IPS DF 19.7 (cell line): ENCODE measurements around the gene SEMA3D.

Experiments used
- DNase-seq: peaks from one replicate; pipeline ENCODE4 v3.0.0-alpha.2; 2013; ENCODE audit warnings: low read depth, low spot score

SEMA3D gene

GRCh38 chr7:85126383-85126782 is 60.5 kb downstream of the SEMA3D start:
- no peak for DNase-seq

GRCh38 chr7:85125651-85126131 is 61.2 kb downstream of the SEMA3D start:
- no peak for DNase-seq

GRCh38 chr7:85125176-85125575 is 61.7 kb downstream of the SEMA3D start:
- no peak for DNase-seq

- DNase-seq, result no peak
These were observed 66.9 kb downstream of the SEMA3D start for GRCh38 chr7:85119934-85120333.

GRCh38 chr7:85115862-85116261 is 71.0 kb downstream of the SEMA3D start:
- DNase-seq, result no peak

- DNase-seq, result no peak
These were observed 71.8 kb downstream of the SEMA3D start for GRCh38 chr7:85115006-85115405.

DNA sequence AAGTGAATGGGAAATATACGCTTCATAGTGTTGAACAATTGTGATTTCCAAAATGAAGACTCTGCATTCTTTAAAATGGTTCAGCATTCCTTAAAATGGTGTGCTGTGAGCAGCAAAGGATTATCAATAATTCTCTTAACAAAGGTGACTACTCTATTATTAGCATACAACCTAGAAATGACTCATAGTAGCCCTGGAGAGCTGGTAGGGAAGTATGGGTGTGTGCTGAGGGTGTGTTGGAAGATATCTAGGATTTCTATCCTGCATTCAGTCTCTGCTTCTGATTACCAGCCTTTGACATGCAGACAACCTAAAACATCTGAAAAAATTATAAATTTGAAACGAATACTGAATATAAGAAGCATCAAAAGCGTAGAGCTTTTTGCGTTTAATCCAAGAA is 72.5 kb downstream of the SEMA3D start:
- no peak for DNase-seq

- no peak for DNase-seq
These were observed 75.1 kb downstream of the SEMA3D start for GRCh38 chr7:85111761-85112160.

GRCh38 chr7:85106719-85107118 is 80.1 kb downstream of the SEMA3D start:
- DNase-seq, result no peak

- no peak for DNase-seq
These were observed 82.2 kb downstream of the SEMA3D start for GRCh38 chr7:85104432-85105205.

DNA sequence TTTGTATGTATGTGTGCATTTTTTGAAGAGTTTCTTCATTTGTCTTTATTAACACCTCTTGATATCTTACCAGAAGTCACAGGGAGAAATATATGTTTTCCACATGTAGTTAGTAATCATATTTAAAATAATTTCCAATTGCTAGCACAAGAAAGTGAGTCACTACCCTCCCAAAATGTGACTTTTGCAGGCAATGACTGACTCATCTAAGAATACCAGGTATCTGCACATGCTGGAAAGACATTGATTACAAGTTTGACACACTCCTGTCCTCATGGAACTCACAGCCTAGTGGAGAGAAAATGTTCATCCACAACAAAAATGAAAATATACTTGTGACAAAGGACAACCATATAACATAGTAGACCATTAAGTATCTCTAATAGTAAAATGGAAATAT is 82.9 kb downstream of the SEMA3D start:
- no peak for DNase-seq

GRCh38 chr7:85103357-85103756 is 83.5 kb downstream of the SEMA3D start:
- DNase-seq, result no peak

GRCh38 chr7:85102813-85103350 is 84.0 kb downstream of the SEMA3D start:
- no peak for DNase-seq

DNA sequence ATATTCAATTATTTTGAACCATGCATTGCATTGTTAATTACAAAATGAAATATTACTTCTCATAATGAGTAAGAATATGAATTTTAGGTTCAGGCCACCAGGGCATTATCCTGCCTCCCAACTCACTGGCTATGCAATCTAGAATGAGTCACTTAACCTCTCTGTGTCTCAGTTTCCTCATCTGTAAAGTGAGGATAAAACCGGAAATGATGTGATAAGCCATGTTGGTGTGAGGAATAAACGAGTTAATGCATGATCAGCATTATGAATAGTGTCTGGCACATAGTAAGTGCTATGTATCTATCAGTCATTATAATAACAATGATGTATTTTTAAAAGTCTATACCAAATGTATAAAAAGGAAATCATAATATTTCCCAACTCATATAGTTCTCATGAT is 85.5 kb downstream of the SEMA3D start:
- no peak for DNase-seq

- no peak for DNase-seq
These were observed 89.0 kb downstream of the SEMA3D start for GRCh38 chr7:85097844-85098243.

GRCh38 chr7:85095806-85096205 is 91.0 kb downstream of the SEMA3D start:
- no peak for DNase-seq

DNA sequence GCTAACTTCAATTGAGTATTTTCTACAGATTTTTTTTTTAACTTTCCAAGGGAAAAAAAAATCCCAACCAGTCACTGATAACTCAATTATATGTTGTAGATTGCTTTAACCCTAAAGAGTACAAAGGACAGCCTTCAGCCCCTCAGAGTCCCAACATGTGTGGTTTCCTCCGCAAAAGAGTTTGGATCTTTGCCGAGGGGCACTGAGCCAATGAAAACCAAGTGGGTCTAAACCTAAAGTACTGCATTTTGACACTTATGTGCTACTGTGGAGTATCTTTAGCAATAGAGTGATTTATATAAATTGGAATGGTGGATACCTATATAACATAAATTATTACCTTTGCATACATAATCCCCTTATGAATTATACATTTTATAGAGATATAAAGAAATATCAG is 91.5 kb downstream of the SEMA3D start:
- no peak for DNase-seq

- DNase-seq, result no peak
These were observed 92.7 kb downstream of the SEMA3D start for GRCh38 chr7:85094046-85094725.

- no peak for DNase-seq
These were observed 95.3 kb downstream of the SEMA3D start for GRCh38 chr7:85091565-85091928.

GRCh38 chr7:85090919-85091564 is 95.8 kb downstream of the SEMA3D start:
- DNase-seq, result no peak

GRCh38 chr7:85090143-85090542 is 96.7 kb downstream of the SEMA3D start:
- no peak for DNase-seq

GRCh38 chr7:85081846-85082245 is 105.0 kb downstream of the SEMA3D start:
- DNase-seq, result no peak
